Pancreas (tissue), 10 donors: ENCODE data around the gene MKNK1. TPM values are rescaled to one million over a fixed set of nuclear protein-coding genes. Genes with fewer than 3 reads are reported as not detected.

Experiments
- ATAC-seq, 4 donors: fragments of 200-7000 bp; cut with Tn5 transposase; one replicate each; pipeline versions ENCODE4 v1.8.0 to v1.9.1; 2020; ENCODE audit warnings: mild to moderate bottlenecking in 4 of 4, moderate library complexity in 4 of 4
- DNase-seq, 6 donors: peaks; one replicate each; pipeline ENCODE4 v3.0.0-alpha.2; 2020
- FAIRE-seq: peaks from 2 replicates; lab custom pipeline; 2012; peaks lifted over from hg19 to GRCh38; lab: Jason Lieb, UNC
- H3K27ac ChIP-seq, 4 donors: fragments of 200-600 bp; sonication (generic); 1 replicate in 3 of 4; 2 replicates in 1 of 4; pipeline versions ENCODE4 v1.5.0 to v1.8.0; 2020
- H3K27me3 ChIP-seq, 4 donors: fragments of 200-600 bp; one replicate each; pipeline ENCODE4 v1.8.0; 2021
- H3K36me3 ChIP-seq, 3 donors: fragments of 200-600 bp; sonication (generic) in 1 of 3; one replicate each; pipeline versions ENCODE4 v1.5.0 to v1.8.0; 2020 to 2021
- H3K4me1 ChIP-seq, 3 donors: fragments of 200-600 bp; one replicate each; pipeline ENCODE4 v1.8.0; 2021
- H3K4me3 ChIP-seq, 4 donors: fragments of 200-600 bp; sonication (generic) in 2 of 4; one replicate each; pipeline versions ENCODE4 v1.5.0 to v1.8.0; 2020 to 2021
- H3K9me3 ChIP-seq, 4 donors: fragments of 200-600 bp; one replicate each; pipeline ENCODE4 v1.8.0; 2021
- WGBS, 2 donors: extraction: QIAGEN DNeasy Blood & Tissue Kit; methylation state at CpG; one replicate each; pipeline ENCODE4 v1.1.7; 2013; 5-methylcytosine and 5-hydroxymethylcytosine counted together
- intact Hi-C, 3 donors: fragments of 100-400 bp; cut with DNase I; formaldehyde crosslinking; loops; one replicate each; pipeline versions ENCODE4 v1.11.1 to v1.14.2; 2022
- polyA plus RNA-seq, 2 donors: library from polyadenylated mRNA; stranded (reverse); fragments of 200-250 nt; gene quantifications; one replicate each; pipeline ENCODE4 v1.2.3, GENCODE V29; 2013
- total RNA-seq, 6 donors: library from RNA; stranded (reverse); fragmentation: NEBNext Ultra II Directional in 4 of 6; extraction: Animal tissue kit (Norgen Biotek cat#: 25700) in 4 of 6; gene quantifications; one replicate each; pipeline versions ENCODE4 v1.2.1 to v1.2.4, GENCODE V29; 2021 to 2023
- TF ChIP-seq, protein P1 (sequence below), 4 donors: fragments of 200-600 bp; sonication (generic) in 3 of 4; IDR thresholded peaks; one replicate each; pipeline versions ENCODE4 v1.5.0 to v1.8.0; 2021; ENCODE audit warnings: antibody characterized with exemption in 4 of 4
- donor health status: healthy with polysubstance abuse.
- donor health status: DM: no; HTN: no; CAD: no; lungs with moderate emphysema.
- donor health status: DM: no; HTN: no; CAD: no.
- donor health status: control.
- donor health status: control.
- donor health status: Bipolar disorder and iron deficiency.
- donor health status: DM: yes; HTN: yes; CAD: no.
- donor health status: DM: no; HTN: no; CAD: no.
- donor health status: DM: no; HTN: no; CAD: no.
- donor health status: DM: yes; HTN: yes; CAD: no.

Gene MKNK1
- total and polyA plus RNA-seq, 8 donors, result 44.9 to 172 (median 103) TPM

DNA sequence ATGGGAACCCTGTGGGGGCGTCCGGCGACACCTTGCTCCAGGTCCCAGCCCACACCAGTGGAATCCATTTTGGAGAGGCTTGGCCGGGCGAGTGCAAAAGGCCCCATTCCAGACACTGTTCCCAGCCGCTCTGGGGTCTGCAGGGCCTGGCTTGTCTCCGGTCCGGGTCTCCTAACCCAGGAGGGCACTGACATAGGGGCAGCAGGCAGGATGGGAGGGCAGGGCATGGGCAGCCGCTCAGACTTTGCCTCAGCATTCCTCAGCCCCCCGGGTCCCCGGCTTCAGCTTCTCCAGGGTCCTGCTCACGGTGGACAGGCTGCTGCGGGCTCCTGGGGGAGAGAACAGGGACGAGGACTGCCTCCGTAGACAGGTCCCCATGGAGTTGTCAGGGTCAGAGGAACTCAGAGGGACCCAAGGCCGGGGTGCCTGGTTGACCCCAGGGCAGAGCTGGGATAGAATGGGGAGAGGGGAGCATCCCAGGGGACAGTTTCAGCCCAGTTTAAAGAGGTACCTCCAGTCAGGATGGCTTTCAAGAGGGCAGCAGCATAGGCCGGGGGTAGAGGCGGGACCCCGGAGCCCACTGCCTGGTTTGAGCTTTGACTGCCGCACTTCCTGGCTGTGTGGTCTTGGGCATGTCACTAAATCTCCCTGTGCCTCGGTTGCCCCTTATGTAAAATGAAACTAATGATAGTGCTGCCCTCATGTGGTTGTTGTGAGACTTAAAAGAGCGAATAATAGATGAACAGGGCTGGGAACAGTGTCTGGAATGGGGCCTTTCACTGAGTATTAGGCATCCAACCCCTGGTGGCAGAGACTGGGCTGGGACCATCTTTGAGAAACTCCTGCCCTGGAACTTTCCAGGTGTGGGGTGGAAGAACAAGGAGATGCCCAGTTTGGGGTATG, 56.3 kb downstream of the MKNK1 start:
- no peak overlapping the region for H3K27ac ChIP-seq
- WGBS, 2 donors, result 61 to 69% methylated on average over 22 of the region's 22 CpGs
- H3K36me3 ChIP-seq, result no peaks in the 10 kb centered on the region
- TF ChIP-seq, protein P1, sequence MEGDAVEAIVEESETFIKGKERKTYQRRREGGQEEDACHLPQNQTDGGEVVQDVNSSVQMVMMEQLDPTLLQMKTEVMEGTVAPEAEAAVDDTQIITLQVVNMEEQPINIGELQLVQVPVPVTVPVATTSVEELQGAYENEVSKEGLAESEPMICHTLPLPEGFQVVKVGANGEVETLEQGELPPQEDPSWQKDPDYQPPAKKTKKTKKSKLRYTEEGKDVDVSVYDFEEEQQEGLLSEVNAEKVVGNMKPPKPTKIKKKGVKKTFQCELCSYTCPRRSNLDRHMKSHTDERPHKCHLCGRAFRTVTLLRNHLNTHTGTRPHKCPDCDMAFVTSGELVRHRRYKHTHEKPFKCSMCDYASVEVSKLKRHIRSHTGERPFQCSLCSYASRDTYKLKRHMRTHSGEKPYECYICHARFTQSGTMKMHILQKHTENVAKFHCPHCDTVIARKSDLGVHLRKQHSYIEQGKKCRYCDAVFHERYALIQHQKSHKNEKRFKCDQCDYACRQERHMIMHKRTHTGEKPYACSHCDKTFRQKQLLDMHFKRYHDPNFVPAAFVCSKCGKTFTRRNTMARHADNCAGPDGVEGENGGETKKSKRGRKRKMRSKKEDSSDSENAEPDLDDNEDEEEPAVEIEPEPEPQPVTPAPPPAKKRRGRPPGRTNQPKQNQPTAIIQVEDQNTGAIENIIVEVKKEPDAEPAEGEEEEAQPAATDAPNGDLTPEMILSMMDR (IDR thresholded peaks at IDR 0.05), result peak in 1 of 4 donors; percentile 10
- intact Hi-C loops, result loop anchor here in 1 of 3 donors (10.0 kb wide), 1 partner anchor 177 kb away; no protein-coding TSS in a partner anchor
- no peaks in the 10 kb centered on the region for H3K9me3 ChIP-seq
- ATAC-seq (peak; percentile 43 to 80 (median 70)), DNase-seq (peak in 1 of 6 donors; percentile 61), FAIRE-seq (no peak)
- no peaks in the 10 kb centered on the region for H3K27me3 ChIP-seq
- H3K4me1 ChIP-seq, result no peaks in the 10 kb centered on the region
- H3K4me3 ChIP-seq, result no peak overlapping the region

DNA sequence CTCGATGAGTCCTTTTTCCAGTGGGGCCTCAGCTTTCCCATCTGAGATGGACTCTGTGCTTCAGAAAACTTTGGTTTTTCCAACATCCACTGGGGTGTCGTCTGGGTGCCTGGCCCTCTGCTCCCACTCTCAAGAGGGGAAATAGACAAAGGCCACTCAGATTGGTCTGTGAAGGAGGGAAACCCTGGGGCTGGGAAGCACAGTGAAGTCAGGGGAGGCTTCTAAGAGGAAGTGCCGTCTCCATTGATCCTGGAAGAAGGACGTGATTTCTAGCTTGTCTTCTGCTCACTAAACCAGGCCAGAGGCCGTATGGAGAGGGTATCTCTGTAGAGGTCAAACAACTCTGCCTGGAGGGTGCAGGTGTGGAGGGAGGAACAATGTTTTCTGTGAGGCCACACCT, 57.9 kb downstream of the MKNK1 start:
- no peaks in the 10 kb centered on the region for H3K9me3 ChIP-seq
- H3K27ac ChIP-seq, result no peak overlapping the region
- no peaks in the 10 kb centered on the region for H3K27me3 ChIP-seq
- intact Hi-C loops, result loop anchor here in 1 of 3 donors (10.0 kb wide), 1 partner anchor 179 kb away; no protein-coding TSS in a partner anchor
- ATAC-seq, result no peak
- TF ChIP-seq, protein P1 (IDR thresholded peaks at IDR 0.05), result no peak
- H3K4me1 ChIP-seq, result no peaks in the 10 kb centered on the region
- no peak for FAIRE-seq
- WGBS, 2 donors, result 61% methylated on average over 5 of the region's 5 CpGs
- H3K4me3 ChIP-seq, result no peak overlapping the region
- peak in 1 of 6 donors; percentile 19 for DNase-seq
- H3K36me3 ChIP-seq, result no peaks in the 10 kb centered on the region

DNA sequence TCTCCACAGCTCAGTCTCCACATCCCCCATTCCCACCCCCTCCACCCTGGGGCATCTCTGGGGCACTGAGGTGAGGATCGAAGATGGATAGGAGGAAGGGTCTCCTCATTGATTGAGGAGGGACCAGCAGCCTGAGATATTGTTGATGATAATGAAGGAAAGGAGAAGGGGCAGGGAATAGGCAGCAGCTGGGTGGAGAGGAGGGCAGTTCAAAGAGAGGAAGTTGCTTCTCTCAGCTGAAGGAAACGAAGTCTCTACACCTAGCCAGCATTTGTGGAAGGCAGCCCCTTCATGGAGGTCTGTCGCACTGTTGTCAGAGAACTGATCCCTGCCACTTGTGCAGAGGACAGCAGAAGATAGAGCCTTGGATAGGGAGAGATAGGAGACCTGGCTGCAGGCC, 58.3 kb downstream of the MKNK1 start:
- WGBS, 2 donors, result 69 to 74% methylated on average over 3 of the region's 3 CpGs
- intact Hi-C loops, result loop anchor here in 1 of 3 donors (10.0 kb wide), 1 partner anchor 179 kb away; no protein-coding TSS in a partner anchor

DNA sequence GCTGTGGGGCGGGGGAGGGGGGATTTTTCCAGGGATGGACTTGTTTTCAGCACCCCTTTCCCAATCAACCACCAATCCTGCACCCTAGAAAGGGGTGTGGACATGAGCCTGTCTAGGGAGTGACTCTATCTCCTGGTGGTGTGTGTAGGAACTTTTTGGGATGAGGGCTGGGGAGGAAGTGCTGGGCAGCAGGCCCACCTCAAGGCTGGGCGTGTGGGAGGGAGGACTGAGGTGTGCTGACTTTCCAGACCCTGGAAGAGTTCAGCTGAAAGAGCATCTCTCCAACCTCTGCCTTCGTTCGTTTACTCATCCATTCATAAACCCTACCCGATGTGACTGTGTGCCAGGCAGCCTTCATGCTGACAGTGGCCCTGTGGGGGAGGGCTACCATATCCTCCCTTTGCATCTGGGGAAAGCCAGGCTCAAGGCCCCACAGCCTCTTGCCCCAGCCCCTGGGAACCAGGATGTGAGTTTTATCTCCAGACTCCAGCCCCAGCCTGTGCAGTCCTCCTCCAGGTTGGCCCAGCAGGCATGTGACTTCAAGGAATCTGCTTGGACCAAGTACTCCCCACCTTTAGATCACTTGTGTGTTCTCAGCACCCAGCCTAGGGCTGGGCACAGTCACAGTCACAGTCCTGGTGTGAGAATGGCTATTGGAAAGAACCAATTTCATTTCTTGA, 59.4 kb downstream of the MKNK1 start:
- ATAC-seq, result no peak
- DNase-seq, result peak in 1 of 6 donors; percentile 25
- FAIRE-seq, result no peak
- intact Hi-C loops, result loop anchor here in 1 of 3 donors (10.0 kb wide), 1 partner anchor 180 kb away; no protein-coding TSS in a partner anchor
- Histone ChIP-seq H3K9me3 (no peaks in the 10 kb centered on the region), H3K4me1 (no peaks in the 10 kb centered on the region), H3K36me3 (no peaks in the 10 kb centered on the region), H3K27ac (no peak overlapping the region), H3K27me3 (no peaks in the 10 kb centered on the region), H3K4me3 (no peak overlapping the region)
- TF ChIP-seq, protein P1 (IDR thresholded peaks at IDR 0.05), result no peak
- WGBS, 2 donors, result 65 to 68% methylated on average over 5 of the region's 5 CpGs

More for the DNA sequence above, 58.3 kb downstream of the MKNK1 start:
- H3K4me1 ChIP-seq, result no peaks in the 10 kb centered on the region
- H3K9me3 ChIP-seq, result no peaks in the 10 kb centered on the region
- no peak overlapping the region for H3K27ac ChIP-seq
- no peaks in the 10 kb centered on the region for H3K36me3 ChIP-seq
- ATAC-seq, result no peak
- FAIRE-seq, result no peak
- DNase-seq, result no peak
- H3K4me3 ChIP-seq, result no peak overlapping the region
- TF ChIP-seq, protein P1 (IDR thresholded peaks at IDR 0.05), result no peak
- no peaks in the 10 kb centered on the region for H3K27me3 ChIP-seq
